GM19351 (cell line): ENCODE data around the gene ARMH3.

Source experiments
- ATAC-seq: cut with Tn5 transposase; IDR thresholded peaks from one replicate; pipeline ENCODE4 v1.9.1; 2021; ENCODE audit warnings: mild to moderate bottlenecking, moderate library complexity; ENCODE audit not compliant: unreplicated experiment

Gene ARMH3

DNA sequence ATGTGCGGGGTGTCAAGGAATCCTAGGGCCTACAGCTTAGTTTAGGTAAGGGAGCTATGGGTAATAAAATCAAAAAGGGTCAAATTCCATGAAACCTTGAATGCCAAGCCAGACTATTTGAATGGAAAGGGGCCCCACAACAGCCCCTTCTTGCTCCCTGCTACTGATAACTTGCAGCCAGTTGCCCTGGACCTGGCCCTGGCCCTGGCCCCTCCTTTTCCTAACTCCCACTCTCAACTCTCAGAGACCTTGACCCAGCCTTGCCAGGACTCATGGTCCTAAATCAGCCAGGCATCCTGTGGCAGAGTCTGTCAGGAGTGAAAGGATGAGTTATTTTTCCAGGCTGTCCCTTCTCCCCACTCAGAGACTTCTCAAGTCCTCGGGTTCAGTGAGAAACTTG is 218.2 kb downstream of the ARMH3 start:
- no peak for ATAC-seq

DNA sequence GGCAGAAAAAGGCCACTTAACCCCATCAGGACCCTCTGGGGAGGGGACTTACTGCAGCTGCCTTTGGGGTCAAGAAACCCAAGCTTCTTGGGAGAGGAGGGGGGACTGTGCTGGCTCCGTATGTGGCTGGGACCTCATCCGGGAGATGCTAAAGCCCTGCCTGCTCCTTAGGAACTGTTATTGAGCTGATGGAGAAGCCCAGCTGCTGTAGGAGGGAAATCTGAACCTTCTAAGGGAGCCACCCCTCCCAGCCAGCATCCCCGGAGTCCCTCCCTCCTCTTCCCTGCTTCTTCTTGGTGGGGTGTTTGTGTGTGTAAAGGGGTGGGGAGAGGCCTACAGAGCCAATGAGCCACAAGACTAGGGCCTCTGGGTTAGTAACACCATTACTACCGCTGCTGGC is 220.6 kb downstream of the ARMH3 start:
- ATAC-seq = no peak

DNA sequence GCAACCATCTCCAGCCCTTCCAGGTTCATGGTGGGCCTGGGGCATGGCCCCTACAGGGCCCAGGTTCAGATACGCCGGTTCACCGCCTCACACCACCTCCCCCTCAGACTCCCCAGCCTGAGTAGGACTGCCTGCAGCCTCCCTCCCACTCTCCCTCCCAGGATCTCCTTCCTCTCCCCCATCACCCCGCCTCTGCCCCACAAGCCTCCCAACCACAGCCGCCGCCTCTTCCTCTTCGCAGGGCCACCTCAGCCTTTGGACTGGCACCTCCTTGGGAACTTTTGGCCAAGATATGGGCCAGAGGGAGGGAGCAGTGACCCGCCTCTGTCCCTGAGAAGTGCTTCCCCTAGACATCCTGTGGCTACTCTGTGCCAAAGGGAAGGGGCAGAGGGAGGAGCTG is 221.6 kb downstream of the ARMH3 start:
- ATAC-seq = no peak

DNA sequence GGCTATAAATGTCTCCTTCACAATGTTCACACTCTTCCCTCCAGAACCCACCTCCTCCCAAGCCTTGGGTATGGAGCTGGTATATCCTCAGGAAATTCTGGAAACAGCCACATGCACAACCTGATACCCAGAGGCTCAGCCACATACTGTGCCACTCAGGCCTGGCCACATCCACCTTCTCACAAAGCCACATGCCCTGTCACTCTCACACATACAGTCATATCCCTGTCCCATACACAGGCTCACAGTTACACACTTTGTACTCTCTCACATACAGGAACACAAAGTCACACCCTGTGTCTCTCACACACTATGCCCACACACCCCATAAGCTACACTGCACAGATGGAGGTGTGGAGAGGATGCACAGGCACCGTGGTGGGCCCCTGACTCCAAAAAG is 222.5 kb downstream of the ARMH3 start:
- no peak for ATAC-seq

DNA sequence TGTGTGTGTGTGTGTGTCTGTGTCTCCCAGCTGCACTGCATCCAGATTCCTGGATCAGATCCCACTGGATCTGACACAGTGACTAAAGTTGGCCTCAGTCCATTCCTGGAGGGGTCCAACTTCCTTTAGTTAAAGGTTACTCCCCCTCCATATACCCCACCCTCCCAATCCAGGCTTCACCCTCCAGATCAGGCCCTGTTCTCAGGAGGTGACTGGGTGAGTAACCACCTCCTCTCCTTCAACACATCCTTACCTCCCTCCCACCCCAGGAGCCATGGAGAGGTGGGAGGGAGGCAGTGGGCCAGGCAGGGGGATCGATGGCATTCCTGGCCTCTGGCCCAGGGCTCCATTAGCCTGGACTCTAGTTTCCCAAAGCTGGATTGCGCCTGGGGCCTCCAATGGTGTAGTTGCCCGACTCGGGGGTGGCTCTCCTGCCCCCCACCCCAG is 223.6 kb downstream of the ARMH3 start:
- no peak for ATAC-seq

DNA sequence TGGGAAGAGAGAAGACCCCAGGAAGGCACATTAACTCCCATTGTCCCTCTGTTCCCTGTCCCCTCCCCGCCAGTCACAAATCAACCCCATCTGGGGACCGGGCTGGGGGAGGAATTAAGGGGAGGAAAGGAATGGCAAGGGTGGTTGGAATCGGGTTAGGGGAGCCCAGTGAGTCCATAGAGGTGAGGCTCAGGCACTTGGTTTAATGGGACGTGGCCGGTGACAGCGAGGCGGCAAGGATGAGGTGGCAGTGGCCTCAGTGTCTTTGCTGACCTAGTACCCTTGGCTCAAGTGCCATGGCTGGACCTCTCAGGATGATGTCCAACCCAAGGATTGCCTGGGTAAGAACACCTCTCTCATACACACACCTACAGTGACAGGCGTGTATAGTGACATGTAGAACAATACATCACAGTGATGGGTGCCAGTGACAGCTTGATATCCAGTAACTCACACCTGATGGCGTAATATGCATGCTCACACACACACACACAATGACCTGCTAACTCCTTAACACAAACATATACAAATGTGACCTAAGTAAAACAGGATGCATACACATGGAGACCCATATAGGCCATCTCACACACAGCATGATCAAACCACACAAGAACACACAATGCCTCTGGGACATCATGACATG is 224.7 kb downstream of the ARMH3 start:
- ATAC-seq = no peak

DNA sequence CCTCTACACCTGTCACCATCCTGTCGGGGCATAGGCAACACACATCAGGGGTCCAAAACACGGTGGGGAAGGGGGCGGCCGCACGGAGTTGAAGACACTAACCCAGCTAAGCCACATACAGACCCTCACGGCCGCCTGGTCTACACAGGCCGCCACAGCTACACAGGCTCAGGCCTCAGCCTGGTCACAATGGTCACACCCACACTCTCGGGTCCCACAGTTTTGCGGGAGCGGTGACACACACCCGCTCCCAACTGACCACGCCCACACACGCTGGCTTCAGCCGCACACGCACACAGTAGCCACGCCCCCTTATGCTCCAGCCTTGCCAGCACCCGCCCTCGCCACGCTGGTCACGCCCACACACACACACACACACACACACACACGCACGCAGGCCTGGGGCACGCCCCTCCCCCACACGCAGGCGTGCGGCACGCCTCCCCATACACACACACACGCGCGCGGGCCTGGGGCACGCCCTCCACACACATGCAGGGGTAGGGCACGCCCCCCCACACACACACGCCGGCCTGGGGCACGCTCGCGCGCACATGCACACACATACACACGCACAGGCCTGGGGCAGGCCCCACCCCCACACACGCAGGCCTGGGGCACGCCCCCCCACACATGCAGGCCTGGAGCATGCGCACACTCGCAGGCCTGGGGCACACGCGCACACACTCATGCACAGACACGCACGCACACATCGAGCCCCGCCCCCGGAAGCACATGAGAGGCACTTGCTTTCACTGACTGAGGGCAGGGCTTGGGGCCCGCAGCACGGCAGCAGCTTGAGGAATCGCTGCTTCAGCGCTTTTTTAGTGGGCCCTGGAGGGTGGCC is 225.4 kb downstream of the ARMH3 start:
- ATAC-seq = peak; percentile 66

DNA sequence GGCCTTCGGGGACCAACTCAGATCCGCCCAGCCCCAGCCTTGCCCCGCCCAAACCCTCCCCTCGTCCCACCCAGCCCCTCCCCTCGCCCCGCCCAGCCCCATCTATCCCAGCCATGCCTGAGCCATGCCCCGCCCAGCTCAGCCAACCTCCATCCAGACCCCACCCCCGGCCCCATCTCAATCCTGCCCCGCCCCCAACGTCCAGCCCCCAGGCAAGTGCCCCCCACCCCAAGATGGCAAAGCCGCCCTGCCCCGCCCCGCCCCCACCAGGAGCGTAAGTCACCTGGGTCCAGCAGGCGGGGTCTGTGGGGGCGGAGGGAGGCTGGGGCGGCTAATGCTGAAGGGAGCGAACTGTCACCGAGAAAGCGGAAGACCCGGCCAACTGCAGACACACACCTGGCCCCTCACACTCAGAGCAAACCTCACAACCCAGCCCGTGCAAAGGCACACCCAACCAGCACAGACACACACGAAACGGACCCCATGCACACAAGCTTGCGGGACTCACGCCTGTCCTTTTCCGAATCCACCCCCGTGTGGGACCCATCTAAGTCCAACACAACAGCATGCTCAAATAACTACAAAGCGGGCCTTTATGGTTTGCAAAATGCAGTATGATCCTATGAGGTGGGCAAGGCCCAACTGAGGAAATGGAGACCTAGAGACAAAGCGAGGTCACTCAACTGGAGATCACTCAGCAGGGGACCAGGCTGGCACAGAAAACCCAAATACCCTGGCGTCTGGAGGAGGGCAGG is 226.2 kb downstream of the ARMH3 start:
- peak; percentile 41 for ATAC-seq

DNA sequence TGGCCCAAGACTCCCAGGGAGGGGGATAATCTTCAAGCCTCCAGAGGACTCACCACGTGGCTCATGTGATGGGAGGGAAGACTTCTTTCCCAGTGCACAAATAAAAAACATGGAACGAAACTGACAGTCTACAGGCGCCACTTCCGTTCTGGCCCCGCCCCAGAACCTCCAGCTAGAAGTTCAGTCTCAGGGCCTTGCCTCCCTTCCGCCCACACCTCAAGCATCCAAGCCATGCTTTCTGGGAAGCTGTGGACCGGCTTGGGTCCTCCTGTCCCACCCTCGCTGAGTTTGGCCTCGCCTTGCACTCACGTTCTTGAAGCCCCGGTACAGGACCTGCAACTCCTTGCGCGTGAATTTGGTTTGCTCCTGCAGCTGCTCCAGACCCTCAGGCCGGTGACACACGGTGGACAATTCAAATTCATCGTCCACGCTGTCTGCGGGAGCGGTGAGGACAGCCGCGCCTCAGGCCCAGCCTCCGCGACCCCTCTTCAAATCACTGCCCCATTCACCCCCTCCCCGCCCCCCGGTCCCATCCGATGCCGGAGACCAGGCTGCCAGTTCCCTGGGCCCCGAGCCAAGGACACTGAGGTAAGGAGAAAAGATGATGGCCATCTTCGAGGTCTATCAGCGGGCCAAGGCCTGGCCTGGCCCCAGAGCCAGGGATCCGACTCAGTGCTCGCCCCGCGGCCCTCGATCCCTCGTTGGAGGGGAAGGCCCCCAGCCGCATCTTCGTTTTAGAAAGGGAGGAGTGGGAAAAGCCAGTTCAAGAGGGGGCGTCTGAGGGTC is 227.0 kb downstream of the ARMH3 start:
- no peak for ATAC-seq

DNA sequence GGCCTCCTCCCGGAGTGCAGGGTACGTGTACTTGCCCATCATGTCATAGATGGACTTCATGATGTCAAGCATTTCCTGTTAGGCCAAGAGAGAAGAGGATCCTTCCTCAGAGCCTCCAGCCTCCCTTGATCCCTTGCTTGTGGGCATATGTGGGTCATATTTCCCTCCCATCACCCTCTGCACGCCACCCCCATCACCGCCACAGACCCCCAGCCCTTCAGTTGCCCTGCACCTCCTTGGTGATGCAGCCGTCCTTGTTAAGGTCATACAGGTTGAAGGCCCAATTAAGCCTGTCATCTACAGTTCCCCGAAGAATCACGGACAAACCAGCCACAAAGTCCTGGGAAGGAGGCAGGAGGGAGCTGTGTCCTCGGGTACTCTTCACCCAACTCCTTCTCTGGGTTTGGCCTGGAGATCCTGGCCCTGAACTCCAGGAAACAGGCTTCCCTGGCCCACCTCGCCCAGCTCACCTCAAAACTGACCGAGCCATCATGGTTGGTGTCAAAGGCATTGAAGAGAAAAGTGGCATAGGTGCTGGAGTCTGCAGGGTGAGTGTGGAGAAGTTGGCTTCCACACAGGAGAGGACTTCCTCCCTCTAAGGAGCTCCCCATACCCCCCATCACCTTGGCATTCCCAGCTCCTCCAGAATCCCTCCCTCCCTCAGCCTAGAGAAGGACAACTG is 227.9 kb downstream of the ARMH3 start:
- ATAC-seq = no peak

DNA sequence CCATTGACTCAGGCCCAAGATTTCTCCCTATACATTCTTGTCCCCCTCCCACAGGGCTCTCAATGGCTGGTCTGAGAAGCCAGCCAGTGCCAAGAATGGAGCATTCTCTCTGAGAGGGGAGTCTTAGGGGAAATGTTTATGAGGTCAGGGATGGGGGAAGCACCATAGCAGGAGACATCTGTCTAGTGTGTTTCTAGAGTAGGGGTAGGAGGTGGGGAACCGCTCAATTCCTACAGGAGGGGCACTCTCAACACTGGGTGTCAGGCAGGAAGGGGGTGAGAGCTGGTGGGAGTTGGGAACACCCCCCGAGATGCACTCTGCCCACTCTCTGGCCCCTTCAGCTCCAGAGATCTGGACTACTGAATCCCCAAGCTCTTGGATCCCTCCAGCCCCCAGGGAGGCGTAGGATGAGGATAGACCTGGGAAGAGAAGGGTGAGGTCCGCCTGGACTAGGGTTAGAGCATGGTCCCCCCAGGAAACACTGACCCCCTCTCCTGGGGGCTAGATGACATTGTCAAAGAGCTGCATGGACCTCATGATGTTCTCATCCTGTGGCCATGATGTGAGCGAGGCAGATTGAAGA is 229.0 kb downstream of the ARMH3 start:
- no peak for ATAC-seq

DNA sequence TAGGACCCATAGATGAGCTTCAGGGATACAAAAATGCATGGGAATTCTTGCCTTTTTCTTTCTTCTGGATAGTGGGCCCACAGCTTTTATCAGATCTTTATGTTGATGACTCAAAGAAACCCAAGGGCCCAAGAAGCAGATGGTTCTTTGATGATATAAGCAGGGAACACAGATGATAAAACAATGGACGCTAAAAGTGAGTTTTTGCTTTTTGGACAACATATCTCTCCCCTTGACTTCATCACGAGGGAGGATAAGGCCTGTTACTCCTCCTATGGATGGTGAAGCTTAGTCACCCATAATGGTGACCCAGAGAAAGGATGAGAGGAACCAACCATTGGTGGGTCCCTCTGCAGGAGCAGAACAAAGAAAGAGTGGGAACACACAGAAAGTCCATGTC is 231.2 kb downstream of the ARMH3 start:
- ATAC-seq = no peak

DNA sequence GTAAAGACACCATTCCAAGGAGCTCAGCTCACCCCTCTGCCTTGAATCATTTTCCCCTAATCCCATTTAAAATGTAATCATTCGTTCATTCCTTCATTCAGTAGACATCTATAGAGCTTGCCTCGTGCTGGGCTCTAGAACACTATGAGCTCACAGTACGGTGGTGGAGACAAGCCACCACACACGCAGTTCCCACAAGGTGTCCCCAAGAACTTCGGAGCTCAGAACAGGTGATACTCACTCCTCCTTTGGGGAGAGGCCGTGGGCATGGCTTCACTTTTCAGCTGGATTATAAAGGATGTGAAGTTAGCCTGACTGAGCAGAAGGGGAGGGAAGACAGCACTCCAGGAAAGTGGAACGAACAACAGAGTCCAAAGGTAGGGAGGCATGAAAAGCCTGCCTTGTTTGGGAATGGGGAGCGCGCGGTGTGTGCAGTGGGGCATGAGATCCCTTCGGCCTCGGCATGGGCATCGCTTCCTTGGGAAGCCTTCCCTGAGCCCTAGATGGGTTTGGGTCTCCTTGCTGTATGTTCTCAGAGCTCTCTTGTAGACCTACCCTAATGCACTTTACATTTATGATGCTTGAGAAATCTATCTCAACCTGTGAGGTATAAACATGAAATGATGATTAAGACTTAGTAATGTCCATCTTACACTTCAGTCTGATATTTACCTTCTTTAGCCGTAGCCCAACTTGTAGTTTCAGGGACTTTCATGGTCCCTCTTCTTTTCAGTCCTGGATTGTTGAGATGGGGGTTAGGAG is 236.9 kb downstream of the ARMH3 start:
- ATAC-seq = peak; percentile 32

DNA sequence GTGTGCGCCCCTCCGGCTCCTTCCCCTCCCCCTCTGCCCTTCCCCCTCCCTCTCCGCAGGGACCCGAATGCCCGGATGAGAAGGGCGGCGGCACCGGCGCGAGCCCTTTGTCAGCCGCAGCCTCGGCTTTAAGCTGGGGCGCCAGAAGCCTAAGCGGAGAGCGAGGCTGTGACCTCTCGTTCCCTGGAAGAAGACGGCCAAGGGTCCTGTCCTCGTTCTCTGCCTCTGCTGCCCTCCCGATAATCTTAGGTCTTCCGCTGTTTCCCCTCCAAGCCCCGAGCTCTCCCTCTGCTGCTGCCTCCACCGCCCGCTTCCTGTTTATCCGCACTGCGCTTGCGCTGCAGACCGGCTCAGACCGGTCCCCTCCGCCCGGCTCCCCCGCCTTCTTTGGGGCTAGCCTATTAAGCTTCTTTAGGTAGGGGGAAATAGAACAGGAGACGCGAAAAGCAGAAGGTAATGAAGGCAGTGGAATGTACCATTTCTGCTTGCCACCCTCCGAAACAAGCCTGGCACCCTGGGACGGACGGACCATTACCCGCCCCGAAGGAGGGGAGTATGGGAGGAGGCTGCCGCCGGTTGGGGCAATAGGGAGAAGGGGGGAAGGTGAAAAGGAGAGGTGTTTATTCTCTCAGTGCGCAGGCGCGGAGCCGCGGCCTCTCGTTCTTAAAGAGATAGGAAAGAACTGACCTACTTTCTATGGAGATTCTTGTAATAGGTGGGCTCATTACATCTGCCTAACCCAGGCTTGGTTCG is 237.7 kb downstream of the ARMH3 start, which contains the start of gene OGA:
Gene OGA, minus strand, starts transcription at position 326 of the 753 bp plus-strand sequence. CDS start 422 bp downstream, outside the sequence.
- ATAC-seq = peak; percentile 81

DNA sequence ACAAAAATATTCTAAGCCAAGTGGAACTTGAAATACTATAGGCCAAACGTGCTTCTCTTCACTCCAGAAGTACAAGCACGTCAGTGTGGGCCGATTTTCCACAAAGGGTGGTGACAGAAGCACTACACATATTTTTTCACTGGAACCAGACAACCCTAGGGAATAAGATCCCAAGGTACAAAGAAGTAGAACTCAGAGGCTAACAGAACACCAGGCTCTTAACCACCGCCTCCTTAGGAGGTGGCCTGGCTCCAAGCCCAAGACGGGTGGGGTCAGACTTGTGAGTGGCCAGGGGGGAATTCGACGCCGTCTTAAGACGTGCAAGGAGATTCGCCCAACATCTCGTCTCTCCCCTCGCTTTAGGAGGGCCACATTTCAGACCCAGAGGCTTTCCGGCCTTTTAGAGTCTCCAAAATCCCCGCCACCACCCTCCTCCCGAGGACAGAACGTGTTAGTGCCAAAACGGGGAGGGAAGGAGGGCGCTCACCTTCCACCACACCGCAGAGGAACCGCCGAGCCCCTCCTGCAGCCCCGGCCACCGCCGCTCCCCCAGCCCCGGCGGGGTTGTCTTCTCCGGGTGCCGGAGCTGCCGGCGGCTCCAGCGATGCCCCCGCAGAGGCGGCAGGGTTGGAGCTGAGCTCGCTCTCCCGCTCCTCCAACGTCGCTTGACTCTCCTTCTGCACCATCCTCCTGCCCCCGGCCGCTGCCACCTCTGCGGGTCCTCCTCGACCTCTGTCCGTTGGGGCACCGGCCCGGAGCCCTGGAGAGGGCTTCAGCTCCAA is 238.4 kb downstream of the ARMH3 start:
- no peak for ATAC-seq

DNA sequence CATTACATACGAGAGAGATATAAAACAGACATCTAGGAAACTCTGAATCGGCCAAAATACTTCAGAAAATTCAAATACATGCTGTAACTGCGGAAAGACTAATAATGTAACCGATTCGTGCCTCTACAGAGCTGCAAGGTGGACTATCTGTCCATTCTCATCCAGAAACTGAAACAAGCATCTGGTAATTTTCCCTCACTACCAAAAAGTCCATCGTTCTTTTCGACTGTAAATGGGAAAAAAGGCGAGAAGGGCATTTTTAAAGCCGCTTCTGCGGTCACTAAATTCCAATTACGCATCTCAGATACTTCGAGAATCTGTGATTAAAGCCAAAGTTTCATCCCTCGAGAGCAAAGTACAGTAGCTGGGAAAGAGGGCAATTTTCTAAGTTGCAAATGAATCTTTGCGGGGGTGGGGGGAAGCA is 239.0 kb downstream of the ARMH3 start:
- no peak for ATAC-seq

DNA sequence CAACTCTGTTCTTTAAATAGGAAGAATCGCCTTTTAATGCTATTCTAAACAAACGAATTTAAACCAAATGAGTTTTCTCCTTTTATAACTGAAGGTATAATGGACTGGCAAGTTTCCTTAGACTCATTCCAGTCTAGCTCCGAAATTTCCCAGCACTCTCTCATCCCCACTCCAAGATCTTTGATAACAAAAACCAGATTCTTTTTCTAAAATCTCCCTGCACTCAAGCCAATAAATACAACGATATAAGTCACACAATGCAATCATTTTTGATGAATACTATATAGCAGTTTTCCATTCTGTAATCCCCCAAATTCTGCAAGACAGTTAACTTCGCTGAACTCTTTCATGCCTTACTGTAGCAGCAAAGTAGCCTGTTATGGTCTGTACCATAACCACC is 239.6 kb downstream of the ARMH3 start:
- ATAC-seq = no peak
